PFSK-1 (cell line): ENCODE results near the gene RAP1A.

ENCODE experiments used
- FOXP2 ChIP-seq: optimal IDR thresholded peaks from 2 replicates; pipeline ENCODE3; 2011; ENCODE audit warnings: borderline replicate concordance, control low read depth, inconsistent platforms; ENCODE audit not compliant: insufficient read depth; ENCODE audit errors: extremely low read length, extremely low read depth
- POLR2AphosphoS5 ChIP-seq: IDR thresholded peaks from 2 replicates; pipeline ENCODE4 v1.6.1; 2012; ENCODE audit warnings: low read depth, mild to moderate bottlenecking, control low read depth, low read length, moderate library complexity
- REST ChIP-seq, 2 experiments: IDR thresholded peaks; 2 replicates each; pipeline versions ENCODE4 v1.6.1 to v1.8.0; 2011 to 2012; ENCODE audit warnings: low read depth in 2 of 2, low read length in 2 of 2, control low read depth in 1 of 2, inconsistent platforms in 1 of 2, mild to moderate bottlenecking in 1 of 2, moderate library complexity in 1 of 2; ENCODE audit not compliant: insufficient read depth in 1 of 2
- SIN3A ChIP-seq: IDR thresholded peaks from 2 replicates; pipeline ENCODE4 v1.6.1; 2012; ENCODE audit warnings: mild to moderate bottlenecking, low read length, moderate library complexity, borderline replicate concordance; ENCODE audit not compliant: insufficient read depth
- TAF1 ChIP-seq: IDR thresholded peaks from 2 replicates; pipeline ENCODE4 v1.6.1; 2012; ENCODE audit warnings: low read length, control low read depth, borderline replicate concordance; ENCODE audit not compliant: insufficient read depth

The RAP1A gene

DNA sequence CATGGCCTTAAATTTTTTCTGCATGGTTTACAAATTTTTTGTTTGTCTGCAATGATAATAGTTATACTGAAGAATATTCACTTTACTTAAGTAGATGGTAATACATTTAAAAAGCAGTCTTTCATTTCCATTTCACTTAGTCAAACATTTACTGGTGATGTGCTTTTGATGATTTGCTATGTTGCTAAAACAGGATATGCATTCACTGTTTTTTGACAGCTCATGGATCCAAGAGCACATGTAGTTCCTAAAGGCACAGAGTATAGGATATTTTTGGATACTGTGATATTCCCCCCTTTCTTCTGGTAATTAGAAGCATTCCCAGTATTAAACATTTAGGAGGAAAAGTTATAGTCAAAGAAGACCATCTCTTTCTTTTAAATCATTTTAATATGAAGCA lies 45.9 kb downstream of the RAP1A start:
- TF ChIP-seq POLR2AphosphoS5, result no peak
- TF ChIP-seq FOXP2, result no peak
- TF ChIP-seq TAF1, result no peak
- TF ChIP-seq REST (IDR thresholded peaks at IDR 0.05; ENCODE audit: insufficient read depth in 1 of 2, low read depth in 2 of 2, low read length in 2 of 2), result no peak
- TF ChIP-seq SIN3A, result no peak

DNA sequence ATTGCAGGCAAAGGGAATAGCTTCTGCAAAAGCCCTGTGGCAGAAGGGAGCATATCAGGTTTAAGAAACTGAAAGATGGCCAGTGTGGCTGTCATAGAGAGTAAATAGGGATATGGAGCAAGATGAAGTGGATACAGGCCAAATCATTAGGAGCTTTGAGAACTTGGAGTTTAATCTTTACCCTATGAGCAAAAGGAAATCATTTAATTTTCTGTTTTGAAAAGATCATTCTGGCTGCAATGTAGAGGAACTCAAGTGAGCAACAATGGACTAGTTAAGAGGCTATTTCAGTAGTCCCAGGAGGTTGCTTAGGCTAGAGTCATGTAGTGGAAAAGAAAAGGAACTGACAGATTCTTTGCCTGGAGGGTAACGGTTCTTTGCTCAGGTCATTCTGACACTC lies 47.2 kb downstream of the RAP1A start:
- TF ChIP-seq POLR2AphosphoS5 (no peak), TAF1 (no peak), REST (IDR thresholded peaks at IDR 0.05; ENCODE audit: insufficient read depth in 1 of 2, low read depth in 2 of 2, low read length in 2 of 2) (no peak), FOXP2 (no peak), SIN3A (no peak)

DNA sequence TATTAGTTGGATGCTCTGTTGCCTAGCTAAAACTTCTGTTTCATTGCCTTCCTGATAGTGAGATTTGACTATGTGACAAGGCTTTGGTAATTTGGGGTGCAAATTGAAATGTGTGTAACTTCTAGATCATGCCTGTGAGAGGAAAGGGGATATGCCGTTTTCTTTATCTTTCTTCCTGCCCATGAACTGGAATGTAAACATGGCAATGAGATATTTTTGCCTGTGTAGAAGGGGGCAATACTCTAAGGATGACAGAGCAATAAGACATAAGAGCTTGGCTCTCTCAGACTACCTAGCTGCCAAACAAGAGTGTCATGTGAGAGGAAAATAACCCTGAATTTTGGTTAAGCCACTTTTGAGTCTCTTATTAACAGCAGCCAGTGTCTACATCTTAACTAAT lies 49.7 kb downstream of the RAP1A start:
- TF ChIP-seq SIN3A (no peak), REST (IDR thresholded peaks at IDR 0.05; ENCODE audit: insufficient read depth in 1 of 2, low read depth in 2 of 2, low read length in 2 of 2) (no peak)

DNA sequence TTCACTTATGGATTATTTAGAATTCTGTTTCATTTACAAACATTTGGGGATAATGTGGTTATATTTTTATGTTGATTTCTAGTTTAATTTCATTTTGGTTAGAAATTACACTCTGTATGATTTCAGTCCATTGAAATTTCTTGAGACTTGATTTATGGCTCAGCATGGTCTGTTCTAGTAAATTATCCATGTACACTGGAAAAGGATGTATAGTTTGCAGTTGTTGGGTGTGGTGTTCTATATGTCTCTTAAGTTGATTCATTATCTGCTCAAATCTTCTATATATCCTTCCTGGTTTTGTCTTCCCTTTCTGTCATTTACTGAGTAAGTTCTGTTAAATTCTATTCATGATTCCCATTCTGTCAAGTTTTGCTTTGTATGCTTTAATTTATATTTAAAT lies 52.3 kb downstream of the RAP1A start:
- TF ChIP-seq SIN3A, result no peak

- TF ChIP-seq REST (IDR thresholded peaks at IDR 0.05; ENCODE audit: insufficient read depth in 1 of 2, low read depth in 2 of 2, low read length in 2 of 2) (no peak), FOXP2 (no peak), TAF1 (no peak), POLR2AphosphoS5 (no peak), SIN3A (no peak)
Measured at GRCh38 chr1:111672331-111672730, 52.7 kb downstream of the RAP1A start.
